Measurements from ENCODE around the gene POU6F2.
"Not testable (repeated sequence)": the region's sequence is repeated elsewhere in the genome, so short reads cannot be mapped to it uniquely, and the experiment has no call there.

Gene POU6F2

DNA sequence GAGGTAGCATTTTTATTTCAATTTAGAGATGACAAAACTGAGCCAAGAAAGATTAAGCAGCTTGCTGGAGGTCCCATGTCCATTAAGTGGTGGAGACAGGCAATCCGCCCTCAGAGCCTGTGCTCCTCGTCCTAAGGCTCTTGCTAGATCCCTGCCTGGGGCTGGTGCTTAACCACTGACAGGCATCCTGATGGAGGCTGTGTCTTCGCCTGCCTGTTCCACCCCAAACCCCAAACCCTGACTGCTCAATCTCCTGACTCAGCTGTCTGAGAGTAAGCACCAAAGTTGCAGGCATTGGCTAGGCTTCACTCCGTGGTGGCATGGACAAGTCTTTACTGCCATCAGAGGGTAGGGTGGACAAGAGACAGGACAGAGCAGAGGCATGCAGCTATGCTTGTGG lies 209.4 kb downstream of the POU6F2 start:
- no peak for DNase-seq (ENCODE audit: low read depth)

DNA sequence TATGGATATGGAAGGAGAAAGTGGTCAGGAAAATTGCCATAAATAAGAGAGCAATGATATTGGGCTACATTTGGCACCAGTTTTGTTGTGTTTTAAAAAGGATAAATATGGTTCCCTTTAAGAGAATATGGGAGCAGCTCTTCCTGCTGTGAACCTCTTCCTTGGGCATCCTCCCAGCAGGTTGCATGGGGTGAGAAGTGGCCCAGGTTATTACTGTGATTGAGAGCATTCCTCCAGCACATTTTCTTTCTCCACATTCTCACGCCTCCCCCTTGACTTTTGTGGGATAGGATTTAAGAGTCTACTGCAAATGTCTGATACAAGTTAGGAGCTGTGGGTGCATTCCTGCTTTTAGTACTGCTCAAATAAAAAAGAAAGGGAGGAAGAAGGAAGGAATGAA lies 214.8 kb downstream of the POU6F2 start:
- no peak for DNase-seq (ENCODE audit: low read depth)

DNA sequence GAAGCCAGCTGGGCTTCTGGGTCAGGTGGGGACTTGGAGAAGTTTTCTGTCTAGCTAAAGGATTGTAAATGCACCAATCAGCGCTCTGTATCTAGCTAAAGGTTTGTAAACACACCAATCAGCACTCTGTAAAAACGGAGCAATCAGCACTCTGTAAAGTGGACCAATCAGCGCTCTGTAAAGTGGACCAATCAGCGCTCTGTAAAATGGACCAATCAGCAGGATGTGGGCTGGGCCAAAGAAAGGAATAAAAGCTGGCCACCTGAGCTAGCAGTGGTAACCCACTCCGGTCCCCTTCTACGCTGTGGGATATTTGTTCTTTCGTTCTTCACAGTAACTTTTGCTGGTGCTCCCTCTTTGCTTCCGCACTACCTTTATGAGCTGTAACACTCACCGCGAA lies 216.7 kb downstream of the POU6F2 start:
- not testable (repeated sequence) for DNase-seq (ENCODE audit: low read depth)

DNA sequence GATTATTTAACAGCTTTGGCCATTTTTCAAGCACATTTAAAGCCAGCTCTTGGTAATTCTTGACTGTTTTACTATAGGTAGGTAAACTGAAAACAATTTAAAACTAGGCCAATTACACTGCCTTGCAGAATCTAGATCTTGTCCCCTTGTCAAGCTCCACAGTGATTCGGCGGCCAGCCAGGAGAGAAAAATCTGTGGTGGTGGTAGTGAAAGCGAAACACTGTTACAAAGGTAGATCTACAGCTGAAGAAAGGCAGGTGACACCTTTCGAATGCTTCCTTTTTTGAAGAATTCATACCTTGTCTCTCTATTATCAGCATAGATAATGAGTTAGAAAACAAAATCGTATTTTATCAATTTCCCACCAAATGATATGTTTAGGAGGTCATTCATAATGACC lies 218.3 kb downstream of the POU6F2 start:
- no peak for DNase-seq (ENCODE audit: low read depth)

DNA sequence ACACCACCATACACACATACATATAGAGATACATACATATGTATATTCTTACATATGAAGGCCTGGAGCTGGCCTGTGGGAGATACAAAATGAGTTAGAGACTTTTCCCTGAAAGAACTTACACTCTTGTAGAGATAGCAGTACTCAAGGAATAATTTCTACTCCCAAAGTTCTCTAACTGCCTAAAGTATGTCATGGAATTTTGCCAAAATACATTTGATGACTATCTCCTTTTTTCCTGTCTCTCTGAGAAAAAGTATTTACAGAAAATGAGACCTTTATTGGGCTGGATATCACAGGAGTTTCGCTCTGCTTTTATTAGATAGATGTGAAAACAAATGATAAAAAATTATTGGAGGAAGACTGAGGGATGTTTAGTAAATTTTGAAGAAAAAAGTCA lies 220.1 kb downstream of the POU6F2 start:
- DNase-seq (ENCODE audit: low read depth) = no peak

DNA sequence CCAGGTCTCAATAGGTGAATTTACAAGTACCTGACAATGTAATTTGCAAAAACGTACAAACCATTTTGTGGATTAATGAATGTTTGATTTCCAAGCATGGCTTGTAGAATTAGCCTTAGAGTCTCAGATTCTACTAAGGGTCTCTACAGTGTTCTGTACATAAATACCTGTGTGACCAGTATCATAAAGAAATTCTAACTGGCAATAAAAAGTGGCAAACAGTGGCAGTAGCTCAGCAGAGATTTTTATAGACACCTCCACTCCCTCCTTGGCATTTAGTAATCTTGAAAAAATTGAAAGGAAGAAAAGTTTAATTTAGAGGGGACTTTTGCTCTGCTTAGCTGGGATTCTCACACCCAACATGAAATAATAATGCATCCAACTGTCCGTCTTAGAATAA lies 220.8 kb downstream of the POU6F2 start:
- DNase-seq (ENCODE audit: low read depth) = no peak

DNA sequence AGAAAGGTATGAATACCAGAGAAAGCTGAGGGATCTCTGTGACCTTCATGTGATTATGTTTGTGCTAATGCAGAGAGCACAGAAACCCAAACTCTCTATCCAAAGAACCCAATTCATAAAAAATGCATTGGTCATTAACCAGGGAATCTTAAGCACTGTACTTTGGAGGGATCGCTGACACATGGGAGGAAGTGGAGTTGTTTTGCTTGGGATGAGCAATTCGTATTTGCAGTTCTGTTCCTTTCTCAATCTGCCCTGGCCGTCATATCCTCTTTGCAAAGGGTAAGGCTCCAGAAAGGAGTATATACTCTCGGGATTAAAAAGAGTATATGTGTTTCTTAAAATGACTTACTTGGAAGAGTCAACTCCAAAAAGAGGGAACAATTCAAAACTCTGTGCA lies 221.3 kb downstream of the POU6F2 start:
- DNase-seq (ENCODE audit: low read depth) = no peak

DNA sequence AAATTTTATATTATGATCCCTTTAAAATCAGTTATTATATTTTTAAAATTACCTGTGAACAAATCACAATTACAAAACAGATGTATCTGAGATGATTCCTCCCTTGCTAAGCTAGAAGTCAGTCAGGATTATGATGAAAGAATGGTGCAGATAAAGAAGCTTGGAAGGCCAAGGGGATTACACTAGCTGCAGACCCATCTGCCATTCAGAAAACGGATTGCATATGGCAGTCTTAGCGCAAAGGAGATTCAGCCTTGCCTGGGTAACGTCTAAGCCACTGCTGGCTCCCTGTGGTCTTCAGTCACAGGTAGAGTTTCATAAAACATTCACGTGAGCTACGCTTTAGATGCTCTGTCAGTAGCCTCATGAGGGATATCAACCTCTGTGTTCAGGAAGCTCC lies 222.2 kb downstream of the POU6F2 start:
- DNase-seq (ENCODE audit: low read depth) = no peak

DNA sequence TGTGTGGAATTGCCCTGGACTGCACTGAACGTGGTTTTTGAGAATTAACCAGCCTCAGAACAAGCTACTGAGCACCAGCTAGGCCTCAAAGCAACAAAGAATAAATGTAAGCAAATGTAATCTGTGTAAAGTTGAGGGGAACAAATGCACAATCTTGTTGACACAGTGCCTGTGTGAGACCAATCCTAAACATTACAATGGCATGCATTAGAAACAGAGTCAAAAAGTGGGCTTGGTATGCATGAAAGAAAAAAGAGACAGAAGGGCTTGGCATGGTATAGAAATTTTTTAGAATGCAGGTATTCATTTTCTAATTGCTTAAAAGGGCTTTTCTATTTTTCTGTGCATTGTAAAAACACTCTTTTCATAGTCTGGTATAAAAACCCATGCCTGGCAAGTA lies 224.3 kb downstream of the POU6F2 start:
- no peak for DNase-seq (ENCODE audit: low read depth)

DNA sequence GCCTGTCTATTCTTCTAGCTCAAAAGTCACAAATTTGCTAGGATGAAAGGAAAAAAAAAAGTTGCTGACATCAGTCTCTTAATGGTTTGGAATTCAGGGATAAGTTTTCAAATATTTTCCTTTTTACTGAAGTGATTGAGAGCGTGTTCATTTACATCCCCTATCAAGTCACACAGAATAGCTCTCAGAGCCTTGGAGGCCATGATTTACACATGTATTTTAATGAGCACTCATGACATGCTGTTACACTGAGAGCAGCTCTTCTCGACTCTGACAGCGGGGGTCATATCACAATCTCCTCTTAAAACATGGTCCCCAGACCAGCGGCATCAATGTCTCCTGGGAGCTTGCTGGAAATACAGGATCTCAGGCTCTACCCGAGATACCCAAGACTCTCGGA lies 232.7 kb downstream of the POU6F2 start:
- no peak for DNase-seq (ENCODE audit: low read depth)

DNA sequence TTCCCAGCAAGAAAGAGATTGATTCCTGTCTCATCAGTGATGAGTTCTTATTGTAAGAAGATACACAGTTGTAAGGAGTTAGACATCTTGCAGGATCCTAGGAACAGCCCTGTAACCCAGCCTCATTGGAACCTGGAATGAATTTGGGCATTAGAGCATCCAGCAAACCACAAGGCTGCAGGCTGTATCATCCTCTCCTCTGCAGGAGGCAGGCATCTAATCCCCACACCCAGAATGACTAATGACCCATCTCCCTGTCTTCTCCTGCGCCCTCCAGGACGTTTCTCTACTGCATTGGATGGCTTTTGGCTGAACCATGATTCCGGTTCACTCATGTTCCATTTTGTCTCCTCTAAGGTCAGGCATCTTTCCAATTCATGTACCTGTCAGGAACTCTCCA lies 233.9 kb downstream of the POU6F2 start:
- no peak for DNase-seq (ENCODE audit: low read depth)

DNA sequence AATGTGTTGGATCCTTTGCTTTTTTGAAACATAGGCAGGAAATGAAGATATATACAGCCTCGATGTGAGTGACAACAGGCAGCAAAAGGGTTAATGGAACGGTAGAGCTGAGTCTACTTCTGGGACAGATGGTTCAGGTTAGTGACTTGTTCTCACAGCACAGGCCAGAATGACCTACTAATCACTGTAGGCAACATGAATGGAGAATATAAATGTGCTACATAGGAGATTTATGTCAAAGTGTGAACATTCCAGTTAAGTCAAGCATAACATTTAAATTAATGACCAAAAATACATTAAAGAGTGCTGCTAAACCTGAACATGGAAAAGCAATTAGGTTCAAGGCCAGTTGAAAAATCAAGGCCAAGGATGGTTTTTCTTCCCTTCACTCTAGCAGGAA lies 235.2 kb downstream of the POU6F2 start:
- DNase-seq (ENCODE audit: low read depth) = no peak

DNA sequence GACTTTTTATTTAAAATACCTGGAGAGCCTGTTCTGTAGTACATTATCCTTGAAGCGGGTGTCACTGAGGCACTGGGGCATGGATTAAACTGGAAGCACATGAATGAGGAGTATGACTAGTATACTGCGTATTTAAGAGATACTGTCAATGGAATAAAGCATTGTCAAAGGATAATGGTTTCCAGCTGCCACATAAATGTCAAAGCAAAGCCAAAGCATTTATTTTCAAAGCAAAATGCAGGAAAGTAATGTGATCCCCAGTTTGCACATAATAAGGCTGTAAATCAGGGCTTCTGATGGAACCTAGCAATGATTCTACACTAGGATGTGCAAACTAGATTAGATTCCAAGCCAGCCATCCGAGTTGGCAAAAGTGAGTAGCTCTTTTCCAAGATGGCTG lies 240.1 kb downstream of the POU6F2 start:
- no peak for DNase-seq (ENCODE audit: low read depth)

DNA sequence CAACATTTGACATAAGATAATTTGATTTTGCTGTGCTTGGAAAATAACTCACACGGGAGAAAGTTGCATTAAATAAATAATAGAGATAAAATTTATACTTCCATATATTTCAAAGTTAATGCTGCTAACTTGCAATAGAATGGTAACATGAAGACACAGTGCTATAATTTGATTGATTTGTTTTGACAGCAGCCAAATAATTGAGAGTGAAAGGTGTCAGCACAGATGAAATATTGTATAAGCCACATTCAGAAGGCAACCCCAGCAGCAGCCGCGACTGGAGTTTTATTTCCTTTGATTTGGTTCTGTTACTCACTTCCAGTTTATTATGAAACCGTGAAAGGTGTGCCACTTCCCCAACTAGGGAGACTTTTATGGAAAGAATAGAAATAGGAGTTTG lies 242.2 kb downstream of the POU6F2 start:
- DNase-seq (ENCODE audit: low read depth) = no peak

DNA sequence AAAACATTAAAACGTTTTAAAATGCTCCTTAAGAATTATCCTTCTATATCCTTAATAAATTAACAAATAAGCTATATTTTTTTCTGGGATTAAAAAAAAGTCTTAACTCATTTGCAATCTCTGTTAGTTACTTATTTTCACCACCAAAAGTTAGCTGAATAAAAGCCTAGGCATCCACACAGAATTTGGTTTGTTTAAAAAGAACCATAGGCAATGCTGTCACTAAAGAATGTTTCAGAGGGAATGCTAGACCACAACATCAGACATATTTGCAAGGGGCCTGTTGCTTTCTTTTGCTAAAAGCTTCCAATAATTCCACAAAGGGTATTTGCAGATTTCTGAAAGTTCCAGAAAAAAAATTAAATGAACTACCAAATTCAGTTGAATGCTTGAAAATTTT lies 244.2 kb downstream of the POU6F2 start:
- DNase-seq (ENCODE audit: low read depth) = no peak

DNA sequence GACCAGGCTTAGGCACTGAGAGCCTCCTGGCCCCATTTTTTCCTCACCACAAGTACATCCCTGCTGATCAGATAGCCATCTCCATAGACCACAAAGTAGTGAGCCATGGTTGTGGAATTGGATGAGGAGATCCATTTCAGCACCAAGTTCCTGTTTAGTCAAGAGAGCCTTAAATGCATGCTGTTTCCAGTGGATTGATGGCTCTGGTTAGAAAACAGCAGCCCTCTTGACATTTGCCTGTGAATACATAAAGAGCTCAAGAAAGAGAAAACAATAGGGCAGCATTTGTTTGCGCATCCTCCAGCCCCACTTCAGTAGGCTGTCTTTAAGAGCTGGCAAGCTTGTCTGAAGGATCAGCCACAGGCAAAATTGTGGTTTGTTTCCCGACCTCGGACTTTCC lies 251.2 kb downstream of the POU6F2 start:
- no peak for DNase-seq (ENCODE audit: low read depth)

DNA sequence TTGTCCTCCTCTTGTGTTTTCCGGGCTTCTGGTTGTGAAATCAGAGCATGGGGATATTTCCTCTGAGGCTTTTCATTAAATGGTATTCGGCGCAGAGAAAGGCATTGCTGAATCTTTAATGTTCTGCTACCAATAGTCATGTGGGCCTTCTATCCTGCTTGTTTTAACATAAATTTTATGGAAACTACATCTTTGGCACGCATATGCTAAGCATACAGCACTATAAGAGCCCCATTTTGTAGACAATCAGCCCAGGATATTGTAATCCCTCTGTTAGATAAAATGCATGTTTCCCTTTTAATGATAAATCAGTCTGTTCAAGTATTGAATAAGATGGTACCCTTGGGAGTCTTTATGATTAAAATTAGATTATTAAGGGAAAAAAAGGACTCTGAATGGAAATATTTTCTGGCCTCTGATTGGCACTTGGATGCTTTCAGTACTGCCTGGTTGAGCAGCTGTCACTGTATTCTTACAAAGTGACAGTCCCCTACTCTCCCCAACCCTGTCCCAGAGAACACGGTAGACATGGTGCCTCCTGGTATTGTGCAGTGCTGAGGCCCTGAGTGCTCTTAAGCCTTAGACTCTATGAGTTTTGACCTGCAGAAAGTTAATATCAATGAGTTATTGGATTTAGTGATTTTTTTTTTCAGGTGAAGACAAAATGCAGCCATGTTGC lies 256.3 kb downstream of the POU6F2 start:
- no peak for DNase-seq (ENCODE audit: low read depth)

DNA sequence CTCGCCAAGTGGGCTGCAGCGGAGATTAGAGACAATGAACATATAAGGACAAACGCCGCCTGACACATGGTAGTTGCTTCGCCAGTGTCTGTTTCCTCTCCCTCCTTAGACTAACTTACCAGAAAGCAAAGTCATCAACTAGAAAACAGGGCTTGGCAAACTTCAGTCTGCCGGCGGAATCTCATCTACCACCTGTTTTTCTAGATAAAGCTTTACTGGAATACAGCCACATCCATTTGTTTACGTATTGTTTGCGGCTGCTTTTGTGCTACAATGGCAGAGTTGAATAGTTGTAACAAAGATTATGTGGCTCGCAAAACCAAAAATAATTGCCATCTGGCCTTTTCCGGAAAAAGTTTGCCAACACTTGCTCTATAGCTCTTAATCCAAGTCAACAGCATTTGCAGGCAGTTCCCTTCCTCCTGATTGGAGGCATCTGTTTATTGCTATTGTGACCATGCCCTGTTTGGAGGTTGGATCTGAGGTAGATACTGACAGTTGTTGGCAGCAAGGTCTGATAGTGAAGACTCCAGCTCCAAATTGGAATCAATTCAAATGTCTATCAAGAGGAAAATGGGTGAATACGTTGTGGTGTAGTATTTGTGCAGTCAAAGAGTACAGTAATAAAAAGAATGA lies 260.6 kb downstream of the POU6F2 start:
- DNase-seq (ENCODE audit: low read depth) = no peak

DNA sequence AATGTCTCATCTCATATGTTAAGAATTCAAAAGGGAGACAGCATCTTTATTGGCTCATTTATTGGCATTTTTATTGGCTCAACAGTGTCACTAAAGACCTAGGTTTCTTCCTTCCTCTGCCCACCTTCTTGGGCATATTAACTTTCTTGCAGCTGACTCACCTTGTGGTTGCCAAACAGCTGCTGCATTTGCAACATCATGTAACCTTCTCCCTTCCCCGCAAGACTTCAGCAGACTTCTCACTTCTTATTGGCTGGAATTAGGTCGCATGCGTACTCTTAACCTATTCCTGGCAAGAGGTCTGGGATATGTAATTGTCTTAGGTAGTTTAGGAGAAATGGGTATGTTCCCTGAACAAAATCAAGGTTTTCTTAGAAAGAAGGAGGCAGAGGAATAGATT lies 263.2 kb downstream of the POU6F2 start:
- no peak for DNase-seq (ENCODE audit: low read depth)

DNA sequence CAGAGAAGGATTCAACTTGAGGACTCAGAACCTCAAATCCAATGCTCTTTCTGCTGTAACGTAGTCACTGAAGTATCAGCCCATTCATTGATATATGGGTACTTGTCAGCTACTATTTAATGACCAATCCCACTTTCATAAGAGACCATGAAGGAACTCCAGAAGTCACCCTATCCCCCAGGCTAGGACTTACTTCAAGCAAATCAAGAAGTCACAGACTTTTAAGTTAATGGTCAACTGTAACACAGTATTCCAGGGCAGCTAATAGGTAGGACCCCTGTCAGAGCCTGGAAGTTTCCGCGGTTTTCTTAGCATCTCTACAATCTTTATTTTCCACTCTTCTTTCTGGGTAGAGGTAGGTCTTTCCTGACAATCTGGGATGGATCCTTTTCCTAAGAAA lies 269.9 kb downstream of the POU6F2 start:
- DNase-seq (ENCODE audit: low read depth) = no peak

DNA sequence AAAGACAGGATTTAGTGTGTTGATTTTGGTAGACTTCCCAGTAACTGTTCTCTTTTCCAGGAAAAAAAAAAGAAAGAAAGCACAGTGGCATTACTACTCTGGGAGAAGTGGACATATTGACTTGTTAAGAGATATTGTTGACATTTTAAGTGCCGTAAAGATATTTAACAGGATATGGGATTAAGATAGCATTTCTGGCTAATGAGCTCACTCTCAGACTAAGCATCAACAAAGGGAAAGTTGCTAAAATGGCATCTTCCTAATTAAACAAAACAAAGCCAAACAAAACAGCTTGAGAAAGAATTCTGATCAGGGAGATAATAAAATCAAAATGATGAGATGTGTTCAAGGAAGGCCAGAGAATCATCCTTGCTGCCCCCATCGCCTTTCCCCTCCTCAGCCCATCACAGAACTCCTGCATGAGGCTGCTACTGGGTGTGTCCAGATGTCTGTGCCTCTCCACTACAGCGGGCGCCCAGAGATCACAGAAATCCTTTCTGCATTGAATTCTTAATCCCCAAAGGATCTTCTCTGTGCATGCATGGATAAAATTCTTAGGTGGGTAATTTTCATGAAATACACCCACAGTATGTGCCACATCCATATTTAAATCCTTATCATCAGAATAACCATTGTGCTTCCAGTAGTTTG lies 270.5 kb downstream of the POU6F2 start:
- DNase-seq (ENCODE audit: low read depth) = no peak

DNA sequence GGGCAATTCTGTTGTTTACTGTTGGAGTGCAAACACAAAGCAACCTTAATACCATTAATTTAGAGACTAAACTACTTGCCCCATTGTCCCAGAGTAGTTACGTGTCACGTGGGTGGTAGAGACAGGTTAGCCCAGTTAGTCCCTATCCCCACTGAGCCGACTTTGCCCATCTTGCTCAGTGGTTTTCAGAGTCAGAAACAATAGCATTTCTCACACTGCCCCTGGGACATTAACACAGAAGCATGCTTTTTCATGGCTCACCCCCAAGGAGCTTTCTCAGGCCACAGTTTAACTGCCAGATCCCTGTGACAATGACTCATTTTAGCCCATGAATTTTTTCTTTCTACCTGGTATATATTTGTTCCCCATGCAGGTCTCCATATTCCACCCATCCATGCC lies 271.0 kb downstream of the POU6F2 start:
- DNase-seq (ENCODE audit: low read depth) = no peak

DNA sequence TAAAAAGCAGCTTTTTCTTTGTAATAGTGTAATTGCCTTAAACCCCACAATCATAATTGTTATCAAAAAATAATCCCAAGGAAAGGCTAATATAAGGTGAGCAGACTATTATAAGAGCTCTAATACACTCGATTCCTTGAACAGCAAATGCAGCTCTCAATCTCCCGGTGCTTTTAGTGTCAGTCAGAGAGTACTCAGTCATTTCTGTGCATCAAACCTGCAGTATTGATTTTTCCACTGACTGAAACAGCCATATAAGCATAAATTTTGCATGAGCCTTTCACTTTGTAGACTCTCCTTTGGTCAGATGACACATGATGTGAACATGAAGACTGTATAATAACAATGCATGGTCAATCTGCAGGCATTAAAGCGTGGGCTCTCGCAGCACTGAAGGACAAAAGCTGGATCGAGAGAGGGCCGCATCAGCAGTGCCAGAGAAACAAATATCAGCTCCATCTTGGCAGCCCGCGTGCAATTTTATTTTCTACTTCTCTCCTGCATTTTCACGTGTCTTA lies 272.0 kb downstream of the POU6F2 start:
- DNase-seq (ENCODE audit: low read depth) = no peak

DNA sequence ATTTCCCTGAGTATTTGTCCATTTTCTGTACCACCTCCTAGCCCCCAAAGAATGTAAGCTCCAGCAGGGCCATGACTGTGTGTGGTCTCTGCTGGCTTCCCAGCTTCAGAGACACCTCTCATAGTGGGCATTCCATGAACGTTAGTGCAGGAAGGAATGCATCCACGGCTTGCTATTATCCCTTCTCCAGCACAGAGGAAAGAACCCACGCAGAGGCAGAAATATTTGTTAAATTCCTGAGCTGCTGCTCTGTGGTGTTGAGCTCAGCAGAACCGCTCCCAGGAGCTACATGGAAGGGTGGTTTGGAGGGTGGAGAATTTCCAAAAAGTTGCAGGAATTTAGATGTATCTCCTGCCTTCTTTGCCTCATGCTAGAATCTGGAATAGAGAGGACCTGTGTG lies 275.2 kb downstream of the POU6F2 start:
- DNase-seq (ENCODE audit: low read depth) = no peak
